ENCODE results near the gene DNAAF8. TPM values are rescaled to one million over a fixed set of nuclear protein-coding genes. Genes with fewer than 3 reads are reported as not detected.

The DNAAF8 gene
- total and polyA plus RNA-seq, 2 of the 4 experiments (the other 2 are of a cell fraction), result 0.54 to 1.7 TPM

DNA sequence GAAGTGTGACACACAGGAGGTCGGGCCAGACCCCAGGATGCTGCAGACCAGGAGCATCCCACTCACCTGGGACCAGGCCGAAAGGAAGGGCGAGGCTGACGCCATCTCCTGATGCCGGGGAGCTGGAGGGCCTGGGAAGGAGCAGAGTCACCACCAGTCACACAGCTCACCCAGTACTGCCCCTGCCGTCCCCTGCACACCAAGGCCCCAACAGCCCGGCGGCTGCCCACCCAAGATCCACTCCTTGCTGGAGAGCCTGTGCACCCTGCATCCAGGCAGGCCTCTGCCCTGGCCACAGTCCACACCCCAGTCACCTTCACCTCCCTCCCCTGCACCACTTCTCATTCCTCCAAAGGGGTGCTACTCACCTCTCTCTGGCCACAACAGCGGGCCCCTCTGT, 27.9 kb downstream of the DNAAF8 start:
- POLR2A ChIA-PET (ENCODE audit: unreplicated experiment), result no interaction called here

More for the DNA sequence above, 27.9 kb downstream of the DNAAF8 start:
- no peaks in the 10 kb centered on the region; the same call in 1 of the 2 replicates for H4K20me1 ChIP-seq (ENCODE audit: insufficient read depth, low read length)
- H2AFZ ChIP-seq (replicated peaks; ENCODE audit: low read length, poor library complexity), result no peak overlapping the region
- H2AK9ac ChIP-seq (replicated peaks; ENCODE audit: low read depth, low read length, poor library complexity), result no peak overlapping the region
- TF ChIP-seq MAFK (IDR thresholded peaks at IDR 0.05; ENCODE audit: low read depth, low read length), result no peak
- no peak for TF ChIP-seq BHLHE40 (IDR thresholded peaks at IDR 0.05; ENCODE audit: low read depth, low read length)
- TF ChIP-seq MAZ (IDR thresholded peaks at IDR 0.05; ENCODE audit: borderline replicate concordance, low read depth, low read length), result no peak
- TF ChIP-seq, protein P1, sequence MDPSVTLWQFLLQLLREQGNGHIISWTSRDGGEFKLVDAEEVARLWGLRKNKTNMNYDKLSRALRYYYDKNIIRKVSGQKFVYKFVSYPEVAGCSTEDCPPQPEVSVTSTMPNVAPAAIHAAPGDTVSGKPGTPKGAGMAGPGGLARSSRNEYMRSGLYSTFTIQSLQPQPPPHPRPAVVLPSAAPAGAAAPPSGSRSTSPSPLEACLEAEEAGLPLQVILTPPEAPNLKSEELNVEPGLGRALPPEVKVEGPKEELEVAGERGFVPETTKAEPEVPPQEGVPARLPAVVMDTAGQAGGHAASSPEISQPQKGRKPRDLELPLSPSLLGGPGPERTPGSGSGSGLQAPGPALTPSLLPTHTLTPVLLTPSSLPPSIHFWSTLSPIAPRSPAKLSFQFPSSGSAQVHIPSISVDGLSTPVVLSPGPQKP (IDR thresholded peaks at IDR 0.05; ENCODE audit: borderline replicate concordance, low read depth, low read length), result no peak
- no peak for TF ChIP-seq CEBPB (IDR thresholded peaks at IDR 0.05; ENCODE audit: low read depth, low read length)
- TF ChIP-seq RFX5 (IDR thresholded peaks at IDR 0.05; ENCODE audit: low read depth, low read length), result no peak
- no peak for TF ChIP-seq RAD21 (IDR thresholded peaks at IDR 0.05; ENCODE audit: low read length)
- no peak for TF ChIP-seq SMC3 (IDR thresholded peaks at IDR 0.05; ENCODE audit: low read depth, low read length)
- no peak for TF ChIP-seq MXI1 (IDR thresholded peaks at IDR 0.05; ENCODE audit: borderline replicate concordance, low read depth, low read length)
- TF ChIP-seq NFE2L2 (IDR thresholded peaks at IDR 0.05; ENCODE audit: low read depth, low read length), result no peak
- no peak for TF ChIP-seq FOS (IDR thresholded peaks at IDR 0.05; ENCODE audit: low read depth, low read length)
- TF ChIP-seq, protein P2, sequence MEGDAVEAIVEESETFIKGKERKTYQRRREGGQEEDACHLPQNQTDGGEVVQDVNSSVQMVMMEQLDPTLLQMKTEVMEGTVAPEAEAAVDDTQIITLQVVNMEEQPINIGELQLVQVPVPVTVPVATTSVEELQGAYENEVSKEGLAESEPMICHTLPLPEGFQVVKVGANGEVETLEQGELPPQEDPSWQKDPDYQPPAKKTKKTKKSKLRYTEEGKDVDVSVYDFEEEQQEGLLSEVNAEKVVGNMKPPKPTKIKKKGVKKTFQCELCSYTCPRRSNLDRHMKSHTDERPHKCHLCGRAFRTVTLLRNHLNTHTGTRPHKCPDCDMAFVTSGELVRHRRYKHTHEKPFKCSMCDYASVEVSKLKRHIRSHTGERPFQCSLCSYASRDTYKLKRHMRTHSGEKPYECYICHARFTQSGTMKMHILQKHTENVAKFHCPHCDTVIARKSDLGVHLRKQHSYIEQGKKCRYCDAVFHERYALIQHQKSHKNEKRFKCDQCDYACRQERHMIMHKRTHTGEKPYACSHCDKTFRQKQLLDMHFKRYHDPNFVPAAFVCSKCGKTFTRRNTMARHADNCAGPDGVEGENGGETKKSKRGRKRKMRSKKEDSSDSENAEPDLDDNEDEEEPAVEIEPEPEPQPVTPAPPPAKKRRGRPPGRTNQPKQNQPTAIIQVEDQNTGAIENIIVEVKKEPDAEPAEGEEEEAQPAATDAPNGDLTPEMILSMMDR (conservative IDR thresholded peaks at IDR 0.05; ENCODE audit: low read depth, low read length), result no peak
- TF ChIP-seq CHD1 (IDR thresholded peaks at IDR 0.05; ENCODE audit: low read depth, low read length), result no peak
- TF ChIP-seq, protein P3, sequence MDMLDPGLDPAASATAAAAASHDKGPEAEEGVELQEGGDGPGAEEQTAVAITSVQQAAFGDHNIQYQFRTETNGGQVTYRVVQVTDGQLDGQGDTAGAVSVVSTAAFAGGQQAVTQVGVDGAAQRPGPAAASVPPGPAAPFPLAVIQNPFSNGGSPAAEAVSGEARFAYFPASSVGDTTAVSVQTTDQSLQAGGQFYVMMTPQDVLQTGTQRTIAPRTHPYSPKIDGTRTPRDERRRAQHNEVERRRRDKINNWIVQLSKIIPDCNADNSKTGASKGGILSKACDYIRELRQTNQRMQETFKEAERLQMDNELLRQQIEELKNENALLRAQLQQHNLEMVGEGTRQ (IDR thresholded peaks at IDR 0.05; ENCODE audit: low read depth, low read length), result no peak
- no peak for TF ChIP-seq POLR2A (IDR thresholded peaks at IDR 0.05; ENCODE audit: low read depth, low read length)
- TF ChIP-seq RCOR1 (IDR thresholded peaks at IDR 0.05; ENCODE audit: insufficient replicate concordance, low read length), result no peak
- no peak overlapping the region for H2AK5ac ChIP-seq (ENCODE audit: low read depth, low read length)
- no peak for DNase-seq
- CTCF ChIA-PET, result no interaction called here
- no peak overlapping the region for H3K4ac ChIP-seq (ENCODE audit: low read depth, low read length)
- dilution Hi-C loops (cut with HindIII; ENCODE audit: low sequenced_read_pairs, unreplicated experiment) (no loop called here), in situ Hi-C loops (cut with MboI; ENCODE audit: low sequenced_read_pairs) (loop anchor here (10.0 kb wide), 1 partner anchor 193 kb away; the partner anchor contains the start of gene SEC14L5), intact Hi-C loops (cut with micrococcal nuclease) (no loop called here)
- no peak overlapping the region for H3K9ac ChIP-seq (ENCODE audit: low read depth, low read length)
- no peaks in the 10 kb centered on the region for H3K9me3 ChIP-seq (ENCODE audit: control insufficient read depth, insufficient read depth, low read length)
- no peak overlapping the region for H4K91ac ChIP-seq (ENCODE audit: insufficient read depth, low read depth, low read length)
- no peak for ATAC-seq (ENCODE audit: low read depth)
- no TSS peak for BruUV-seq (replicated peaks)
- H3K18ac ChIP-seq (ENCODE audit: low read depth, low read length), result no peak overlapping the region
- H2BK20ac ChIP-seq (ENCODE audit: low read depth, low read length), result no peak overlapping the region
- 100% methylated on average over 1 of the region's 9 CpGs; no CpG with 5 or more reads in 1 of the 2 experiments for WGBS, 2 experiments (ENCODE audit: extremely low coverage in 2 of 2, insufficient read length in 1 of 2)
- no peak overlapping the region for H3K56ac ChIP-seq (ENCODE audit: extremely low read depth, insufficient read depth, low read length)
- H2BK15ac ChIP-seq (ENCODE audit: low read depth, low read length), result no peak overlapping the region
- H3K36me3 ChIP-seq (ENCODE audit: control insufficient read depth, insufficient read depth, low read length), result peaks cover 57% of the 10 kb centered on the region
- H2BK120ac ChIP-seq (ENCODE audit: low read depth, low read length), result no peak overlapping the region
- H3K4me1 ChIP-seq (ENCODE audit: control insufficient read depth, insufficient read depth, low read length), result peaks cover 6% of the 10 kb centered on the region; the same call in 1 of the 2 replicates
- no peak overlapping the region for H2BK5ac ChIP-seq (ENCODE audit: low read depth, low read length, poor library complexity, severe bottlenecking)
- H4K8ac ChIP-seq (ENCODE audit: low read depth in 2 of 2, low read length in 2 of 2), result no peak overlapping the region
- no peaks in the 10 kb centered on the region for H3K27me3 ChIP-seq (ENCODE audit: control insufficient read depth, insufficient read depth, low read length)
- H3K14ac ChIP-seq (replicated peaks; ENCODE audit: low read depth, low read length), result no peak overlapping the region
- H3K27ac ChIP-seq (ENCODE audit: insufficient read depth, low read length), result no peak overlapping the region
- no peak overlapping the region for H4K5ac ChIP-seq (ENCODE audit: low read depth, low read length)
- no peak overlapping the region for H3K23ac ChIP-seq (ENCODE audit: low read depth, low read length)
- no peak overlapping the region for H3K4me3 ChIP-seq (ENCODE audit: insufficient read depth, low read depth, low read length)
- H3K4me2 ChIP-seq (ENCODE audit: low read depth, low read length), result no peak overlapping the region
- H3K79me1 ChIP-seq (ENCODE audit: low read depth in 1 of 2, low read length in 2 of 2), result peaks cover 18 to 27% of the 10 kb centered on the region in 2 experiments
- H3K9me1 ChIP-seq (ENCODE audit: insufficient read depth, low read length), result no peaks in the 10 kb centered on the region

Data from IMR-90 (cell line).